Transverse colon (tissue), 4 donors: ENCODE data around the gene GPS1. TPM values are rescaled to one million over a fixed set of nuclear protein-coding genes. Genes with fewer than 3 reads are reported as not detected.
A peak's percentile ranks its signal among the peaks of the same experiment; 100 is the strongest.

Experiments
- DNase-seq: peaks from one replicate; pipeline ENCODE4 v3.0.0-alpha.2; 2019
- H3K27ac ChIP-seq, 4 donors: fragments of 200-600 bp; sonication (generic); 2 replicates each; pipeline ENCODE4 v1.5.1; 2016 to 2018; ENCODE audit warnings: inconsistent platforms in 4 of 4
- H3K27me3 ChIP-seq: fragments of 200-600 bp; sonication (generic); 2 replicates; pipeline ENCODE4 v1.5.1; 2017; ENCODE audit warnings: inconsistent platforms
- H3K36me3 ChIP-seq, 4 donors: fragments of 200-600 bp; sonication (generic); 2 replicates each; pipeline ENCODE4 v1.5.1; 2017 to 2019; ENCODE audit warnings: inconsistent platforms in 4 of 4
- H3K4me1 ChIP-seq, 4 donors: fragments of 200-600 bp; sonication (generic); 2 replicates each; pipeline ENCODE4 v1.5.1; 2017 to 2020; ENCODE audit warnings: inconsistent platforms in 4 of 4
- H3K4me3 ChIP-seq, 4 donors: fragments of 200-600 bp; sonication (generic); 1 replicate in 1 of 4; 2 replicates in 3 of 4; pipeline versions ENCODE4 v1.5.1 to v1.6.1; 2017 to 2019; ENCODE audit warnings: inconsistent platforms in 4 of 4
- H3K9me3 ChIP-seq, 2 donors: fragments of 200-600 bp; sonication (generic); 2 replicates each; pipeline ENCODE4 v1.5.1; 2017 to 2019; ENCODE audit warnings: inconsistent platforms in 2 of 2
- EP300 ChIP-seq: sonication (generic); formaldehyde crosslinking; IDR thresholded peaks from one replicate; pipeline ENCODE4 v1.6.1; 2017; ENCODE audit warnings: antibody characterized with exemption, low read depth
- POLR2A ChIP-seq: fragments of 450-650 bp; IDR thresholded peaks from one replicate; pipeline ENCODE4 v1.6.1; 2016; ENCODE audit warnings: antibody characterized with exemption, mild to moderate bottlenecking, moderate library complexity
- POLR2AphosphoS5 ChIP-seq, 3 donors: sonication (generic); formaldehyde crosslinking; IDR thresholded peaks; one replicate each; pipeline ENCODE4 v1.6.1; 2016; ENCODE audit warnings: antibody characterized with exemption in 3 of 3
- WGBS, 2 donors: methylation state at CpG; one replicate each; pipeline ENCODE4 v1.1.5; 2018; ENCODE audit warnings: low coverage in 1 of 2; 5-methylcytosine and 5-hydroxymethylcytosine counted together
- in situ Hi-C, 4 donors: fragments of 200-750 bp; cut with MboI; loops; one replicate each; pipeline versions ENCODE4 v1.15.0 to v1.15.1; 2017; ENCODE audit warnings: low sequenced_read_pairs in 3 of 4, low pct_ligation_motif_present in 1 of 4, low pct_unique_long_range_greater_than_20kb in 1 of 4
- intact Hi-C: fragments of 100-400 bp; cut with DNase I; formaldehyde crosslinking; loops from one replicate; pipeline ENCODE4 v1.15.1; 2023; ENCODE audit warnings: low total_unique reads
- total RNA-seq, 4 donors: library from RNA; depleted of rRNA; stranded (reverse); fragments of >200 nt; gene quantifications; one replicate each; pipeline ENCODE4 v1.1.0, GENCODE V29; 2016
- TF ChIP-seq, protein P1 (sequence below), 5 experiments: fragments of 200-600 bp in 3 of 5; fragments of 450-650 bp in 2 of 5; sonication (generic) in 3 of 5; IDR thresholded peaks; 1 replicate in 2 of 5; 2 replicates in 3 of 5; pipeline ENCODE4 v1.5.1; 2016 to 2017; ENCODE audit warnings: antibody characterized with exemption in 5 of 5, inconsistent platforms in 3 of 5, mild to moderate bottlenecking in 2 of 5, moderate library complexity in 1 of 5

Gene GPS1
- total RNA-seq, 4 donors from 2014 or later = 42.0 to 160 (median 85.5) TPM

DNA sequence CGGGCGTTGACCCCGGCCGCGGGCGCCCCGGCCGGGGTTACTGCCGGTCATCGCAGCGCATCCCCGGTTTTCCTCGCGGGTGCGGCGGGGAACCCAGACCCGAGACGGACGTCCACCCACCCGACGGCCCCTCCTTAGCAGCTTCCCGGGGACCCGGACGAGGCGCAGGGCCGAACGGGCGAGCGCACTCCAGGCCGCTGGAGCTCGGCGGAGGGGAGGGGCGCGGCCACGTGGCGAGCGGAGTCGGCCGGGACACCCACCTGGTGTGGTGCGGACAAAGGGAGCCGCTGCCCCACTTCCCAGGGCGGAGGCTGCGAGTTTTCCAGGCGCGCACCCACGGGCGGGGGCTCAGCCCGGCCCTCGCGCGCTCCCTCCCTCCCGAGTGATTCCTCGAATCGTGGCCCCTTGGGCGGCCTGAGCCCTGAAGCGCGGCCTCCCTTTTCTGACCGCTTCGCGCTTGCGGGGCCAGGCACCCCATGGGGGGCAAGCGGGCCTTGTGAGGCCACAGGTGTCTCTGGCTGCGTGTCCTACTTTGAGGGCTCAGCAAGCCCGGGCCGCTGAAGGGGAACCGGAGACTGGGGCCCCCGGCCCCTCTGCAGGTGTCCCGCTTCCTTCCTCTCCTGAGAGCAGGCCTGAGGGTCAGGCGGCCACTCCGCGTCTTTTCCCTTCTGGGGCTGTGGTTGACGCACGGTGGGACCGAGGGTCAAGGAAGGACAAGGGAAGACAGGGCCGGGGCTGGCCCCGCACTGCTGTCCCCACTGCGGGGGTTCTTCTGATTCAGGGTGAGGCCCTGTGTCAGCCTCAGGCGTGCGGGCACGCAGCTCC is 47.5 kb downstream of the GPS1 start:
- DNase-seq = peak; percentile 44
- Histone ChIP-seq H3K27me3 (no peaks in the 10 kb centered on the region), H3K4me3 (peak overlapping the region; percentile 52 to 93 (median 91)), H3K36me3 (peaks cover 0 to 6% (median 0%) of the 10 kb centered on the region in 4 donors), H3K9me3 (no peaks in the 10 kb centered on the region), H3K27ac (peak overlapping the region; percentile 96 to 99 (median 97)), H3K4me1 (peaks cover 23 to 49% (median 42%) of the 10 kb centered on the region in 4 donors)
- TF ChIP-seq EP300 = no peak
- TF ChIP-seq, protein P1, sequence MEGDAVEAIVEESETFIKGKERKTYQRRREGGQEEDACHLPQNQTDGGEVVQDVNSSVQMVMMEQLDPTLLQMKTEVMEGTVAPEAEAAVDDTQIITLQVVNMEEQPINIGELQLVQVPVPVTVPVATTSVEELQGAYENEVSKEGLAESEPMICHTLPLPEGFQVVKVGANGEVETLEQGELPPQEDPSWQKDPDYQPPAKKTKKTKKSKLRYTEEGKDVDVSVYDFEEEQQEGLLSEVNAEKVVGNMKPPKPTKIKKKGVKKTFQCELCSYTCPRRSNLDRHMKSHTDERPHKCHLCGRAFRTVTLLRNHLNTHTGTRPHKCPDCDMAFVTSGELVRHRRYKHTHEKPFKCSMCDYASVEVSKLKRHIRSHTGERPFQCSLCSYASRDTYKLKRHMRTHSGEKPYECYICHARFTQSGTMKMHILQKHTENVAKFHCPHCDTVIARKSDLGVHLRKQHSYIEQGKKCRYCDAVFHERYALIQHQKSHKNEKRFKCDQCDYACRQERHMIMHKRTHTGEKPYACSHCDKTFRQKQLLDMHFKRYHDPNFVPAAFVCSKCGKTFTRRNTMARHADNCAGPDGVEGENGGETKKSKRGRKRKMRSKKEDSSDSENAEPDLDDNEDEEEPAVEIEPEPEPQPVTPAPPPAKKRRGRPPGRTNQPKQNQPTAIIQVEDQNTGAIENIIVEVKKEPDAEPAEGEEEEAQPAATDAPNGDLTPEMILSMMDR (IDR thresholded peaks at IDR 0.05) = no peak
- TF ChIP-seq POLR2A = no peak
- TF ChIP-seq POLR2AphosphoS5 (IDR thresholded peaks at IDR 0.05) = peak in 1 of 3 donors; percentile 3
- WGBS, 2 donors = 17% methylated on average over 49 of the region's 80 CpGs; no CpG with 5 or more reads in 1 of the 2 donors
- intact Hi-C loops (no loop called here), in situ Hi-C loops (no loop called here)

DNA sequence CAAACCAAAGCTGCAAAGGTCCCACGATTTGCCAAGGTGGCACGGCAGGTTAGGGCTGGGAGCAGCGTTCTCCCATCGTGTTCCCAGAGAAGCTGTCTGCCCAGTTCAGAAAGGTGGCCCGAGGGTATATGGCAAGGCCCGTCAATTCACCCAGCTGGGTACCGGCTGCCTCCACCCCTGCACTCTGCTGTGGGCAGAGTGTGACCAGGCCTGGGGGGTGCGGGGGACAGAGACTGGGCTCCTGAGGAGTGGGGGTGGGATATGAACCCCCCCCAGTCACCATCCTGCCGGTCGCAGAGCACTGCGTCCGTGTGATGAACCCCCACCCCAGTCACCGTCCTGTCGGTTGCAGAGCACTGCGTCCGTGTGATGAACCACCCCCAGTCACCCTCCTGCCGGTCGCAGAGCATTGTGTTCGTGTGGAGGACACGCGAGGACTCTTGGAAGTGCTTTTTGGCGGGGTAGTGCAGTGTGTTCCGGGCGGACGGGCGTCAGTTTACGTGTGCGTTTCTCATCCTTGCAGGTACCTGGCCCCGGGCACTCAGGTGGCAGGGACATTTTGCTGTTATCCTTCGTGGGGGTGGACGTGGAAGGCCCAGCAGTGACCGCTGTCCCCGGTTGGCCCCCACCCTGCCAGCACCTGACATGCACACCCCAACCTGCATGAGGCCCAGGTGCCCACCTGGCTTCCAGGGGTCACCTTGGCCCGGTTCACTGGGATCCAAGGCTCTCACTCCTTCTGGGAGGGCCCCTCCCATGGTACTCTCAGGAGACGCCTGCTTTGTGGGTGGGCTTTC is 49.0 kb downstream of the GPS1 start:
- in situ Hi-C loops (no loop called here), intact Hi-C loops (no loop called here)
- no peaks in the 10 kb centered on the region for H3K9me3 ChIP-seq
- no peaks in the 10 kb centered on the region for H3K27me3 ChIP-seq
- WGBS, 2 donors = 90% methylated on average over 34 of the region's 35 CpGs; no CpG with 5 or more reads in 1 of the 2 donors
- no peak for DNase-seq
- H3K4me3 ChIP-seq = no peak overlapping the region
- H3K27ac ChIP-seq = peak overlapping the region; percentile 3 to 99 (median 96)
- peaks cover 25 to 61% (median 46%) of the 10 kb centered on the region in 4 donors for H3K4me1 ChIP-seq
- TF ChIP-seq POLR2A = no peak
- TF ChIP-seq EP300 = no peak
- TF ChIP-seq, protein P1 (IDR thresholded peaks at IDR 0.05) = no peak
- no peak for TF ChIP-seq POLR2AphosphoS5 (IDR thresholded peaks at IDR 0.05)
- H3K36me3 ChIP-seq = no peaks in the 10 kb centered on the region

DNA sequence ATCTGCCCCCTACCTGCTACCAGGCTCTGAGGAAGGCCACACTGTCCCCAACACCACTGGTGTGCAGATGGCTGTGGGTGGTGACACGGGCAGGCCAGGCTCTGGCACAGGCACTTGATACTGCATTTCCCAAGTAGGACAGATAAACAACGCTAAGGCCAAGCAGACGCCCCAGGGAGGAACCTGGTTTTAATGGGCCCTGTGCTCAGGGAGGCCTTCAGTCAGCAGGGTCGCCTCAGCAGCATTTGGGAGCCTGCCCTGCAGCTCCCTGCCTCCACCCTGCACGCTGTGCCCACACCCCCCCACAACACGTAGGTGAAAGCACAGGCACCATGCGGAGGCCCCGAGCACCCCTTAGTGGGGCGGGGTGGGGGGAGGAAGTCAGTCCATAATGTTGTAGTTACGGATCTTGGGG is 49.6 kb downstream of the GPS1 start:
- in situ Hi-C loops = no loop called here
- no peak overlapping the region for H3K4me3 ChIP-seq
- 73% methylated on average over 6 of the region's 10 CpGs; no CpG with 5 or more reads in 1 of the 2 donors for WGBS, 2 donors
- H3K9me3 ChIP-seq = no peaks in the 10 kb centered on the region
- peak overlapping the region; percentile 3 to 31 (median 14) for H3K27ac ChIP-seq
- no peak for DNase-seq
- H3K4me1 ChIP-seq = peaks cover 24 to 66% (median 49%) of the 10 kb centered on the region in 4 donors
- no peaks in the 10 kb centered on the region for H3K27me3 ChIP-seq
- TF ChIP-seq POLR2AphosphoS5 (IDR thresholded peaks at IDR 0.05) (no peak), EP300 (no peak), POLR2A (no peak)
- TF ChIP-seq, protein P1 (IDR thresholded peaks at IDR 0.05) = no peak
- intact Hi-C loops = no loop called here
- H3K36me3 ChIP-seq = no peaks in the 10 kb centered on the region
